HG03045 (cell line): ENCODE results near the gene TBC1D32.
"Not testable (repeated sequence)": the region's sequence is repeated elsewhere in the genome, so short reads cannot be mapped to it uniquely, and the experiment has no call there.

Experiments
- ATAC-seq: cut with Tn5 transposase; IDR thresholded peaks from one replicate; pipeline ENCODE4 v1.9.1; 2021; ENCODE audit warnings: mild to moderate bottlenecking, moderate library complexity; ENCODE audit not compliant: unreplicated experiment

The TBC1D32 gene, protein sequence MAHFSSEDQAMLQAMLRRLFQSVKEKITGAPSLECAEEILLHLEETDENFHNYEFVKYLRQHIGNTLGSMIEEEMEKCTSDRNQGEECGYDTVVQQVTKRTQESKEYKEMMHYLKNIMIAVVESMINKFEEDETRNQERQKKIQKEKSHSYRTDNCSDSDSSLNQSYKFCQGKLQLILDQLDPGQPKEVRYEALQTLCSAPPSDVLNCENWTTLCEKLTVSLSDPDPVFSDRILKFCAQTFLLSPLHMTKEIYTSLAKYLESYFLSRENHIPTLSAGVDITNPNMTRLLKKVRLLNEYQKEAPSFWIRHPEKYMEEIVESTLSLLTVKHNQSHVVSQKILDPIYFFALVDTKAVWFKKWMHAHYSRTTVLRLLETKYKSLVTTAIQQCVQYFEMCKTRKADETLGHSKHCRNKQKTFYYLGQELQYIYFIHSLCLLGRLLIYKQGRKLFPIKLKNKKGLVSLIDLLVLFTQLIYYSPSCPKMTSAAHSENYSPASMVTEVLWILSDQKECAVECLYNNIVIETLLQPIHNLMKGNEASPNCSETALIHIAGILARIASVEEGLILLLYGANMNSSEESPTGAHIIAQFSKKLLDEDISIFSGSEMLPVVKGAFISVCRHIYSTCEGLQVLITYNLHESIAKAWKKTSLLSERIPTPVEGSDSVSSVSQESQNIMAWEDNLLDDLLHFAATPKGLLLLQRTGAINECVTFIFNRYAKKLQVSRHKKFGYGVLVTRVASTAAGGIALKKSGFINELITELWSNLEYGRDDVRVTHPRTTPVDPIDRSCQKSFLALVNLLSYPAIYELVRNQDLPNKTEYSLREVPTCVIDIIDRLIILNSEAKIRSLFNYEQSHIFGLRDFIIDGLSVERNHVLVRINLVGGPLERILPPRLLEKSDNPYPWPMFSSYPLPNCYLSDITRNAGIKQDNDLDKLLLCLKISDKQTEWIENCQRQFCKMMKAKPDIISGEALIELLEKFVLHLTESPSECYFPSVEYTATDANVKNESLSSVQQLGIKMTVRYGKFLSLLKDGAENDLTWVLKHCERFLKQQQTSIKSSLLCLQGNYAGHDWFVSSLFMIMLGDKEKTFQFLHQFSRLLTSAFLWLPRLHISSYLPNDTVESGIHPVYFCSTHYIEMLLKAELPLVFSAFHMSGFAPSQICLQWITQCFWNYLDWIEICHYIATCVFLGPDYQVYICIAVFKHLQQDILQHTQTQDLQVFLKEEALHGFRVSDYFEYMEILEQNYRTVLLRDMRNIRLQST

DNA sequence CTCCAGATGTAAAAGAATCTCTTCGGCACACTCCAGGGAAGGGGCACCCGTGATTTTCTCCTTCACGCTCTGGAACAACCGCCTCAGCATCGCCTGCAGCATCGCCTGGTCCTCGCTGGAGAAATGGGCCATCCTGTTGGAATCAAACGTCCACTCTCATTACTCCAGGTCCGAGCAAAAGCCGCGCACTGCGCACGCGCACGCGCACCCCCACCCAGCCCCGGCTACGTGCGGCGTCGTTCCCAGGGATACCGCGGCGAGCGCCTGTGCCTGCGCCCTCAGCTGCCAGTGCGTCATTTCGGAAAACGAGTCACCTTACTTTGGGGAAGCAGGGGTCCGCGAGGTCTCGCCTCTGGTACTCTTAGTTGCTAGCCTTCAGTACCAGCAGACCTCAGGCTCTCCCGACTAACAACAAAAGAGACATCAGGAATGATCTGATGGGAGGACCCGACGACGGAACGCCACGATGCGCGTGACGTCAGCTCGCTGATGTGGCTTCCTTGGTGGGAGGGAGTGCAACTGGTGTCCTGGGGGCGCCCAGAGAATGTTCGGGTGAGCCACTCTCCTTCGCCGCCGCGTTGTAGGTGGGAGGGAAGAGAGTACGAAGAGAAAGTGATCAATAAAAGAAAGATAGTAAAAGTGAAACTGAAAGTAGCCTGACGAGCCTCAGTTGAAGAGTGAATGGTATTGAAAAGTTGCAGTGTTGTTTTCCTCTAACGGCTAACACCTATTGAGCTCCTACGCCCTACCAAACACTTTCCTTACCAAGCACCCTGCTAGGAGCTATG lies at the start of gene TBC1D32:
TBC1D32 (minus strand) TSS at position 182 of the 788 bp plus-strand sequence; CDS start at position 132, 50 bp downstream.
- peak; percentile 98 for ATAC-seq

GRCh38 chr6:121383478-121383877 lies 49.2 kb upstream of the TBC1D32 start:
- no peak for ATAC-seq

- no peak for ATAC-seq
Observed at GRCh38 chr6:121382467-121383121, 48.3 kb upstream of the TBC1D32 start.

GRCh38 chr6:121376411-121376810 lies 42.1 kb upstream of the TBC1D32 start:
- no peak for ATAC-seq

DNA sequence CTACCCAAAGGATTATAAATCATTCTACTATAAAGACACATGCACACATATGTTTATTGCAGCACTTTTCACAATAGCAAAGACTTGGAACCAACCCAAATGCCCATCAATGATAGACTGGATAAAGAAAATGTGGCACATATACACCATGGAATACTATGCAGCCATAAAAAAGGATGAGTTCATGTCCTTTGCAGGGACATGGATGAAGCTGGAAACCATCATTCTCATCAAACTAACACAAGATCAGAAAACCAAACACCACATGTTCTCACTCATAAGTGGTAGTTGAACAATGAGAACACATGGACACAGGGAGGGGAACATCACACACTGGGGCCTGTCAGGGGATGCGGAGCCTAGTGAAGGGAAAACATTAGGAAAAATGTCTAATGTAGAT lies 39.9 kb upstream of the TBC1D32 start:
- ATAC-seq: not testable (repeated sequence)

GRCh38 chr6:121365536-121366521 lies 31.5 kb upstream of the TBC1D32 start:
- ATAC-seq: no peak

- ATAC-seq: no peak
Observed at GRCh38 chr6:121356575-121356974, 22.3 kb upstream of the TBC1D32 start.

GRCh38 chr6:121354764-121355163 lies 20.5 kb upstream of the TBC1D32 start:
- no peak for ATAC-seq

DNA sequence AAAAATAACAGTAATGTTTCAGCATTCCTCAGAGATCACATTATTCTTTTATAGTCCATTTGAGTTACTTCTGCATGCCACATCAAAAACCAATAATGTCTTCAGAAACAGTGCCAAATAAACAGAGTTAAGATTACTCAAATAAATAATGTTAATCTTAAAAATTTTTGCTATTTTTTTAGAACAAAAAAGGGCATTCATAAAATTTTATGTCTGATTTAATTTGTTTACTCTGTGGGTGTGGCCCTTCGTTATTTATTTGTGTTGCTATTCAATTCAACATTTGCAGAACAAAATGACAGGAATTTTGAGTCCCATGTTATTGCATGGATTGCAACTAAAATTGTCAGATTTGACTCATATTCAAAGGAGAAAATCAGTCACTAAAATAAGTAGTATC lies 18.7 kb upstream of the TBC1D32 start:
- no peak for ATAC-seq

DNA sequence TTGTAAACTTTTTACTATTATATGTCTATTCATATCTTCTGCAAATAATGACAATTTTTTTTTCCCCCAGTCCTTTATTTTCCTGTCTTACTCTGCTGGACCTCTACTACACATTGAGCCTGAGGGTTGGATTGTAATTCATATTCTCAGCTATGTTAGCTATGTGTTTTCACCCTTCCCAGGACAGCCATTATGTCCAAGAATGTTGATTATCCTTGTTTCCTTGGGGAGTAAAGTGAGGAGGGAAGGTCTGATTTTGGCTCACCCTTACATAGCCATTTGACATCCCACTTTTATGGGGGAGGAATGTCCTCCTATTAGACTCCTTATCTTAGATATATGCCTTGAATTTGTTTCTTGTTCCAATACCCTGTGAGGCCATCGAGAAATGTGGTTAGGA lies 17.6 kb upstream of the TBC1D32 start:
- no peak for ATAC-seq

GRCh38 chr6:121349596-121349995 lies 15.3 kb upstream of the TBC1D32 start:
- no peak for ATAC-seq

GRCh38 chr6:121347484-121347883 lies 13.2 kb upstream of the TBC1D32 start:
- ATAC-seq: no peak

DNA sequence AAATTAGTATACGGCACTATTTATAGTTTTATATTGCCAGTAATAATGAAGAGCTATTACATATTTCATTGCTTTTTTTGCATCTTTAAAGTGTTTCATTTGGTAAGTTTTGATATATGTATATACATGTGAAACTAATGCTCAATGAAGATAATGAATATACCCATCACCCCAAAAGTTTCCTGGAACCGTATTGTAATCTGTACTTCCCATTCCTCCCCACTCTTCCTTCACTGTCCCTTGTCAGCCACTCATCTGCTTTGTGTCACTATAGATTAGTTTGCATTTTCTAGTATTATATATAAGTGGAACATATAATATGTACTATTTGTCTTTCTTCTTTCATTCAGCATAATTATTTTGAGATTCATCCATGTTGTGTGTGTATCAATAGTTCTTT lies 10.3 kb upstream of the TBC1D32 start:
- no peak for ATAC-seq

GRCh38 chr6:121339639-121340226 lies 5.5 kb upstream of the TBC1D32 start:
- ATAC-seq: no peak

DNA sequence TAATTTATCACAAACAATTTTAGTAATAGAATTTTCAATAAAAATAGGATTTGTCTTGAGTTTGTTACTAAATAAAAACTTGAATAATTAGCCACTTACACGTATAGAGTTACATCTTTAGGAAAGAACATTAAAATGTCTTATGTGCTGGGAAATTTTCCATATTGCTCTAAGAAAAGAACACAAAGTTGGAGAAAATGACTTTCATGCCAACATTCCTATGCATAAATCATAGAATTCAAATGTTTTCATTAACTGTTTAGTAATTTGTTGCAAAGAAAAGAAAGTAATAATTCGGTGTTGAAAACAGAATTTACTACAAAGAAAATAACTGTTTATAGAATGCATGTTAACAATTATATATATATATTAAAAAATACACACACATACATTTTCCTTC lies 4.7 kb upstream of the TBC1D32 start:
- no peak for ATAC-seq

GRCh38 chr6:121338366-121338765 lies 4.1 kb upstream of the TBC1D32 start:
- ATAC-seq: no peak

DNA sequence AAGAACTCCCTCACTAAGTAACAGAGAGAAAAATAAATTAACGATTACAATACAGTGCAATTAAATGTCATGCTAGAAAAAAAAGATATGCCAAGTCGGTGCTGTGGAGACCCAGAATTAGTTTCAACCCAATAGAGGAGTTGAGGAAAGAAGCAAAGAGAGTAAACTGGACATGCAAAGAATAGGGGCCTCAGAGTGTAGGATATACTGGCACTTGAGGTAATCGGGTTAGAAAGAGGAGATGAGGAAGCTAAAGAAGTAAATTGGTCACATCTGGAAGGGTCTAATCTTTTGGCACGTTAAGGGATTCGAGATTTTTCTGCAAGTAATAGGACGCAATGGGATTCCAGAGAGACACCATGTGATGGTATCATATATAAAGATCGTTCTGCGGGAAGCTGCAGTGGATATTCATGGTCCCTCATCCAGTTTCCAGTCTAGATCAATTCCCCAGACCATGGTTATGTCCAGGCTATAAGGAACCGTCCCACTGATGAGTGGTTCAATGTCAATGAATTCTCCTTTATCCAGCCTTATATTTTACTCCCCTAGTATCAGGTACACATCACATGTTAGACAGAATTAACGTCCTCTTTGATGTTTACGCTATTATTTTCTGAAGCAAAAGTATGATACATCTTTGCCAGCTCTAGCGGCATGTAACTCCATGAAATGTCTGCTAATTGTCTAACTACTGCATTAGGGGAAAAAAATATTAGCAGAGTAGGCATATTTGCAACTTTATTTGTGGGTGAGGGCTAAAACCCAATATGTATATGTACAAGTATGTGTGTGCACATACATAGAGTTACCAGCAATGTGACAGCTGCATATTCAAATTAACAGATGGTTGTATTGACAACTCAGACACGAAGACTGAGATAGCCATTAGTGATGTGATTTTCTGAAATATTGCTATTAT lies 1.1 kb upstream of the TBC1D32 start:
- ATAC-seq: no peak
